HCT116 (cell line): ENCODE results near the gene MMP24. TPM values are rescaled to one million over a fixed set of nuclear protein-coding genes. Genes with fewer than 3 reads are reported as not detected.

Experiments used
- ATAC-seq: fragments of 200-7000 bp; cut with Tn5 transposase; 2 replicates; pipeline ENCODE4 v1.9.1; 2020; ENCODE audit warnings: mild to moderate bottlenecking, moderate library complexity
- BruUV-seq: library from RNA; stranded (reverse); fragments of 400-500 nt; replicated peaks from 2 replicates; lab custom pipeline; 2021; lab: Mats Ljungman, UMichigan
- CTCF ChIA-PET: fragments of 300-600 bp; sonication (Branson Sonifier 250); formaldehyde crosslinking; loops from one replicate; lab custom pipeline; 2021; ENCODE audit warnings: antibody characterized with exemption; lab: Charles Lee
- POLR2A ChIA-PET: fragments of 300-600, 350-600 bp; sonication (Branson Sonifier 250); formaldehyde crosslinking; loops from one replicate; lab custom pipeline; 2021; ENCODE audit warnings: antibody characterized with exemption; lab: Charles Lee
- RAD21 ChIA-PET, 2 experiments: fragments of 300-600 bp; sonication (Branson Sonifier 250); formaldehyde crosslinking; loops; one replicate each; lab custom pipeline; 2023; ENCODE audit warnings: low total read pairs in 2 of 2; ENCODE audit not compliant: uncharacterized antibody in 2 of 2, unreplicated experiment in 2 of 2, low non-redundant PET in 1 of 2; lab: Charles Lee
- DNase-seq: peaks from one replicate; pipeline ENCODE4 v3.0.0-alpha.2; 2010; ENCODE audit warnings: low read depth, low spot score
- H2AFZ ChIP-seq: fragments of 200-600 bp; shearing (Covaris generic), sonication (generic); 2 replicates; pipeline ENCODE4 v1.6.1; 2017; ENCODE audit warnings: low read depth, mixed run types, mixed read lengths, antibody characterized with exemption, low read length; ENCODE audit not compliant: poor library complexity, severe bottlenecking
- H3K27ac ChIP-seq: 2 replicates; pipeline ENCODE4 v1.5.1; 2012; ENCODE audit warnings: low read depth, low read length
- H3K27me3 ChIP-seq: fragments of 200-600 bp; sonication (generic); 2 replicates; pipeline ENCODE4 v1.6.1; 2016; ENCODE audit warnings: mixed run types, low read length, mixed read lengths; ENCODE audit not compliant: insufficient read depth
- H3K36me3 ChIP-seq, 2 experiments: fragments of 200-500 bp in 1 of 2; fragments of 200-600 bp in 1 of 2; sonication (Bioruptor generic) in 1 of 2; sonication (generic) in 1 of 2; 2 replicates each; pipeline versions ENCODE4 v1.5.1 to v1.6.1; 2014 to 2016; ENCODE audit warnings: low read length in 2 of 2, inconsistent platforms in 1 of 2, mixed read lengths in 1 of 2, mixed run types in 1 of 2; ENCODE audit not compliant: insufficient read depth in 2 of 2, control insufficient read depth in 1 of 2
- H3K4me1 ChIP-seq, 2 experiments: fragments of 200-600 bp in 1 of 2; sonication (generic) in 1 of 2; 2 replicates each; pipeline versions ENCODE4 v1.5.1 to v1.6.1; 2012 to 2017; ENCODE audit warnings: low read length in 2 of 2, inconsistent platforms in 1 of 2, mild to moderate bottlenecking in 1 of 2, mixed read lengths in 1 of 2, mixed run types in 1 of 2, moderate library complexity in 1 of 2; ENCODE audit not compliant: insufficient read depth in 2 of 2, control insufficient read depth in 1 of 2
- H3K4me2 ChIP-seq: fragments of 200-600 bp; sonication (generic); 2 replicates; pipeline ENCODE4 v1.6.1; 2017; ENCODE audit warnings: mixed run types, low read length, mixed read lengths
- H3K4me3 ChIP-seq, 2 experiments: fragments of 200-600 bp in 1 of 2; sonication (generic) in 1 of 2; replicated peaks in 1 of 2; 2 replicates each; pipeline ENCODE4 v1.5.1; 2011 to 2016; ENCODE audit warnings: low read length in 2 of 2, control low read depth in 1 of 2, low read depth in 1 of 2, mild to moderate bottlenecking in 1 of 2, mixed read lengths in 1 of 2, mixed run types in 1 of 2
- H3K79me2 ChIP-seq: fragments of 200-600 bp; sonication (generic); 2 replicates; pipeline ENCODE4 v1.6.1; 2017; ENCODE audit warnings: mild to moderate bottlenecking, mixed run types, low read length, moderate library complexity, mixed read lengths; ENCODE audit not compliant: insufficient read depth
- H3K9ac ChIP-seq: fragments of 200-600 bp; sonication (generic); 2 replicates; pipeline ENCODE4 v1.6.1; 2016; ENCODE audit warnings: low read length, mixed read lengths
- H3K9me2 ChIP-seq: fragments of 200-600 bp; sonication (generic), shearing (Covaris generic); 2 replicates; pipeline ENCODE4 v1.6.1; 2017; ENCODE audit warnings: mixed run types, mild to moderate bottlenecking, moderate library complexity; ENCODE audit not compliant: insufficient read depth
- H3K9me3 ChIP-seq, 2 experiments: fragments of 200-500 bp in 1 of 2; fragments of 200-600 bp in 1 of 2; sonication (Bioruptor generic) in 1 of 2; sonication (generic) in 1 of 2; 2 replicates each; pipeline ENCODE4 v1.6.1; 2014 to 2017; ENCODE audit warnings: low read length in 2 of 2, mixed read lengths in 2 of 2, inconsistent platforms in 1 of 2, low read depth in 1 of 2, mild to moderate bottlenecking in 1 of 2, mixed run types in 1 of 2, moderate library complexity in 1 of 2; ENCODE audit not compliant: control insufficient read depth in 1 of 2, insufficient read depth in 1 of 2
- H4K20me1 ChIP-seq: fragments of 200-600 bp; sonication (generic), shearing (Covaris generic); 2 replicates; pipeline ENCODE4 v1.6.1; 2017; ENCODE audit warnings: mixed run types, mild to moderate bottlenecking, moderate library complexity; ENCODE audit not compliant: insufficient read depth
- CEBPB ChIP-seq: IDR thresholded peaks from 2 replicates; pipeline ENCODE4 v1.6.1; 2012; ENCODE audit warnings: low read depth
- EGR1 ChIP-seq: IDR thresholded peaks from 2 replicates; pipeline ENCODE4 v1.6.1; 2012; ENCODE audit warnings: low read depth
- ELF1 ChIP-seq: IDR thresholded peaks from 2 replicates; pipeline ENCODE4 v1.6.1; 2012; ENCODE audit warnings: low read depth, borderline replicate concordance
- EZH2phosphoT487 ChIP-seq: fragments of 200-600 bp; IDR thresholded peaks from 2 replicates; pipeline ENCODE4 v1.6.1; 2018; ENCODE audit warnings: antibody characterized with exemption, borderline replicate concordance
- FOSL1 ChIP-seq: IDR thresholded peaks from 2 replicates; pipeline ENCODE4 v1.6.1; 2012; ENCODE audit warnings: low read depth
- JUND ChIP-seq: IDR thresholded peaks from 2 replicates; pipeline ENCODE4 v1.6.1; 2012
- POLR2A ChIP-seq: IDR thresholded peaks from 2 replicates; pipeline ENCODE4 v1.7.0; 2011; ENCODE audit warnings: borderline replicate concordance; ENCODE audit not compliant: insufficient read depth, insufficient read length; ENCODE audit errors: extremely low read depth
- SIN3A ChIP-seq: IDR thresholded peaks from 2 replicates; pipeline ENCODE4 v1.6.1; 2012; ENCODE audit warnings: low read depth
- SP1 ChIP-seq: IDR thresholded peaks from 2 replicates; pipeline ENCODE4 v1.6.1; 2012; ENCODE audit warnings: low read depth
- SRF ChIP-seq: IDR thresholded peaks from 2 replicates; pipeline ENCODE4 v1.6.1; 2012; ENCODE audit warnings: low read depth
- YY1 ChIP-seq: IDR thresholded peaks from 2 replicates; pipeline ENCODE4 v1.6.1; 2011; ENCODE audit warnings: low read length, low read depth, moderate library complexity, mild to moderate bottlenecking; ENCODE audit not compliant: insufficient replicate concordance; ENCODE audit errors: extremely low read depth
- ZFX ChIP-seq: fragments of 450-650 bp; IDR thresholded peaks from 2 replicates; pipeline ENCODE4 v1.6.1; 2017
- ZNF274 ChIP-seq: fragments of 200-500 bp; sonication (Bioruptor generic); IDR thresholded peaks from 2 replicates; pipeline ENCODE4 v1.6.1; 2014; ENCODE audit warnings: mild to moderate bottlenecking, low read depth, low read length, inconsistent platforms
- intact Hi-C: fragments of 100-400 bp; cut with micrococcal nuclease; formaldehyde crosslinking; loops from 2 replicates; pipeline ENCODE4 v1.10.0; 2022
- total RNA-seq: library from RNA; stranded (reverse); gene quantifications from one replicate; pipeline ENCODE4 v1.2.1, GENCODE V29; 2021; ENCODE audit not compliant: unreplicated experiment
- TF ChIP-seq, protein P1 (sequence below): IDR thresholded peaks from 2 replicates; pipeline ENCODE4 v1.6.1; 2011; ENCODE audit warnings: mild to moderate bottlenecking, low read length, moderate library complexity; ENCODE audit not compliant: insufficient replicate concordance; ENCODE audit errors: extremely low read depth
- TF ChIP-seq, protein P2 (sequence below), 3 experiments: fragments of 200-600 bp in 1 of 3; sonication (generic) in 1 of 3; IDR thresholded peaks in 2 of 3; conservative IDR thresholded peaks in 1 of 3; 2 replicates each; pipeline ENCODE4 v1.5.1; 2012 to 2017; ENCODE audit warnings: low read depth in 2 of 3, low read length in 2 of 3, antibody characterized with exemption in 1 of 3, borderline replicate concordance in 1 of 3, control low read depth in 1 of 3, mild to moderate bottlenecking in 1 of 3, mixed read lengths in 1 of 3, mixed run types in 1 of 3, moderate library complexity in 1 of 3; ENCODE audit not compliant: insufficient read depth in 1 of 3

The MMP24 gene
- total RNA-seq, 1 experiment from 2014 or later = not detected

DNA sequence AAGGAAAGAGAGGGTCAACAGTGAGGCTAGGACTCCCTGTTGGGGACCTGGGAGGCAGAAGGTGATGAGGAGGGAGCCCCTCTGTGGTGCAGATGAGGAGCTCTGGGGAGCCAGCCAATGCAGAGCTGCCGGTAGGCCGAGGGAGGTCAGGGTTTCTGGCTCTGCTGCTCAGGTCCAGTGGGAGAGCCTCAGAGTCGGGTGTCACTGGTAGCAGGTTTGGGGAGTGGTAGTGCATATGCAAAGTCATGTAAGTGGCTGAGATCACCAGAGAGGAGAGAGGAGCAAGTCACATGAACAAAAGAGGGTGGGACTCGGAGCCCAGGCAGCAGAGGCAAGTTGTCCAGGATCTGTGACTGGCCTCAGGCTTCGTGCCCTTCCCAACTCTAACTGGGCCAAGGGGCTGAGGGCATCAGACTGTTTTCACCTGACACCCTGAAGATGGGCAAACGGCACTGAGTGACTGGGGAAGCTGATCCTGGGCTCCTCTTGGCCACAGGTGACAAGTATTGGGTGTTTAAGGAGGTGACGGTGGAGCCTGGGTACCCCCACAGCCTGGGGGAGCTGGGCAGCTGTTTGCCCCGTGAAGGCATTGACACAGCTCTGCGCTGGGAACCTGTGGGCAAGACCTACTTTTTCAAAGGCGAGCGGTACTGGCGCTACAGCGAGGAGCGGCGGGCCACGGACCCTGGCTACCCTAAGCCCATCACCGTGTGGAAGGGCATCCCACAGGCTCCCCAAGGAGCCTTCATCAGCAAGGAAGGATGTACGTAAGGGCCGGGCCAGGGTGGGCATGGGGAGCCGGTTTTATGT, 44.8 kb downstream of the MMP24 start:
- no TSS peak for BruUV-seq
- no peaks in the 10 kb centered on the region for H3K9me2 ChIP-seq
- TF ChIP-seq, protein P1, sequence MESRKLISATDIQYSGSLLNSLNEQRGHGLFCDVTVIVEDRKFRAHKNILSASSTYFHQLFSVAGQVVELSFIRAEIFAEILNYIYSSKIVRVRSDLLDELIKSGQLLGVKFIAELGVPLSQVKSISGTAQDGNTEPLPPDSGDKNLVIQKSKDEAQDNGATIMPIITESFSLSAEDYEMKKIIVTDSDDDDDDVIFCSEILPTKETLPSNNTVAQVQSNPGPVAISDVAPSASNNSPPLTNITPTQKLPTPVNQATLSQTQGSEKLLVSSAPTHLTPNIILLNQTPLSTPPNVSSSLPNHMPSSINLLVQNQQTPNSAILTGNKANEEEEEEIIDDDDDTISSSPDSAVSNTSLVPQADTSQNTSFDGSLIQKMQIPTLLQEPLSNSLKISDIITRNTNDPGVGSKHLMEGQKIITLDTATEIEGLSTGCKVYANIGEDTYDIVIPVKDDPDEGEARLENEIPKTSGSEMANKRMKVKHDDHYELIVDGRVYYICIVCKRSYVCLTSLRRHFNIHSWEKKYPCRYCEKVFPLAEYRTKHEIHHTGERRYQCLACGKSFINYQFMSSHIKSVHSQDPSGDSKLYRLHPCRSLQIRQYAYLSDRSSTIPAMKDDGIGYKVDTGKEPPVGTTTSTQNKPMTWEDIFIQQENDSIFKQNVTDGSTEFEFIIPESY = no peak
- TF ChIP-seq, protein P2, sequence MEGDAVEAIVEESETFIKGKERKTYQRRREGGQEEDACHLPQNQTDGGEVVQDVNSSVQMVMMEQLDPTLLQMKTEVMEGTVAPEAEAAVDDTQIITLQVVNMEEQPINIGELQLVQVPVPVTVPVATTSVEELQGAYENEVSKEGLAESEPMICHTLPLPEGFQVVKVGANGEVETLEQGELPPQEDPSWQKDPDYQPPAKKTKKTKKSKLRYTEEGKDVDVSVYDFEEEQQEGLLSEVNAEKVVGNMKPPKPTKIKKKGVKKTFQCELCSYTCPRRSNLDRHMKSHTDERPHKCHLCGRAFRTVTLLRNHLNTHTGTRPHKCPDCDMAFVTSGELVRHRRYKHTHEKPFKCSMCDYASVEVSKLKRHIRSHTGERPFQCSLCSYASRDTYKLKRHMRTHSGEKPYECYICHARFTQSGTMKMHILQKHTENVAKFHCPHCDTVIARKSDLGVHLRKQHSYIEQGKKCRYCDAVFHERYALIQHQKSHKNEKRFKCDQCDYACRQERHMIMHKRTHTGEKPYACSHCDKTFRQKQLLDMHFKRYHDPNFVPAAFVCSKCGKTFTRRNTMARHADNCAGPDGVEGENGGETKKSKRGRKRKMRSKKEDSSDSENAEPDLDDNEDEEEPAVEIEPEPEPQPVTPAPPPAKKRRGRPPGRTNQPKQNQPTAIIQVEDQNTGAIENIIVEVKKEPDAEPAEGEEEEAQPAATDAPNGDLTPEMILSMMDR (IDR thresholded peaks at IDR 0.05 in 2 of 3, conservative IDR thresholded peaks at IDR 0.05 in 1 of 3; ENCODE audit: borderline replicate concordance in 1 of 3, insufficient read depth in 1 of 3, low read depth in 2 of 3, low read length in 2 of 3) = no peak
- TF ChIP-seq ZNF274 (no peak), YY1 (no peak), SIN3A (no peak), EZH2phosphoT487 (no peak), ELF1 (no peak), EGR1 (no peak), SP1 (no peak), SRF (no peak), ZFX (no peak), POLR2A (no peak), JUND (no peak), CEBPB (no peak), FOSL1 (no peak)
- TF ChIP-seq, all 23 proteins: peak for 0
- no peak for DNase-seq
- ChIA-PET POLR2A (no interaction called here), RAD21 (no interaction called here), CTCF (interaction anchor here (0.7 to 1.6 kb wide), 2 partner anchors 126 to 175 kb away, joined by 3 to 8 read pairs; no protein-coding TSS in a partner anchor)
- Histone ChIP-seq H3K9me3 (no peaks in the 10 kb centered on the region), H3K9ac (no peak overlapping the region), H3K36me3 (peaks cover 4 to 6% of the 10 kb centered on the region in 2 experiments; a peak in 2 of 4 replicates), H3K27me3 (no peaks in the 10 kb centered on the region), H3K27ac (no peak overlapping the region), H3K4me1 (peaks cover 0 to 8% of the 10 kb centered on the region in 2 experiments; a peak in 3 of 4 replicates), H3K79me2 (peaks cover 6% of the 10 kb centered on the region; the same call in 1 of the 2 replicates), H3K4me3 (no peak overlapping the region), H3K4me2 (no peak overlapping the region), H4K20me1 (no peaks in the 10 kb centered on the region), H2AFZ (no peak overlapping the region)
- intact Hi-C loops = no loop called here
- ATAC-seq = no peak
